NCI-H510A (cell line): ENCODE measurements around the gene NT5C3A.
"Not testable (repeated sequence)": the region's sequence is repeated elsewhere in the genome, so short reads cannot be mapped to it uniquely, and the experiment has no call there.

Experiments used
- DNase-seq: peaks from one replicate; lab custom pipeline; 2025; lab: John Stamatoyannopoulos, UW

The NT5C3A gene

DNA sequence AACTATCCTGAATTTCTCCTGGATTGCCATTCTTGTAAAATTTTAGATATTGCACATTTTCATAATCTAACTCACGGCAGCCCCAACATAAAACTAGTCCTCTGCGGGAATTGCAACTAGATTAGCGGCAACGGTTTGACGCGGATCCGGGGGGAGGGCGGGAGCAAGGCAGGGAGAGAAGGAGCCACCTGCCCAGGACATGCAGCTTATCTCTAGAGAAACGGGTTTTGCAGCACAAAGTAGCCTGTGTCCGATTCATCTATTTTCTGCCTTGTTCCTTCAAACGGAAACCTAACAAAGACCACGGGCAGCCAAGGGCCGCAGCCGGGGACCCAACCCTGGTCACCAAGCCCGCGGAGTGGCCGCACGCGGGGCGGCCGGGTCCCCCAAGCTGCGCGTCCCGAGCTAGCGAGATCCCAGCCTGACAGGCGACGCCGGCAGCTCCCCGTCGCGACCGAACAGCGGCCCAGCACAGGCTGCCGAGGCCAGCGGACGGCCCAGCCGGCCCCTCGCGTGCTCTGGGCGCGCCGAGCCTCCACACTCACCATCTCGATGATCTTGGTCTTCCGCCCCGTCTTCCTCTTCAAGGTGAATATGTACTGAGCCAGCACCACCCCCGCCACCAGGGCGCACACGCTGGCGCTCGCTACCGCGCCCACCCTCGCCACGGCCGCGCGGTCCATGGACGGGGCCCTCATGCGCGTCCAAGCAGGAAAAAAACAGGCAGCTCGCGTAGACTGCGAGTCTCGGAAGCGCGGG lies at the start of gene NT5C3A:
Gene NT5C3A (minus strand): TSS at position 754 of the 759 bp plus-strand sequence. CDS start 71 bp downstream, at position 683.
- DNase-seq, result no peak

DNA sequence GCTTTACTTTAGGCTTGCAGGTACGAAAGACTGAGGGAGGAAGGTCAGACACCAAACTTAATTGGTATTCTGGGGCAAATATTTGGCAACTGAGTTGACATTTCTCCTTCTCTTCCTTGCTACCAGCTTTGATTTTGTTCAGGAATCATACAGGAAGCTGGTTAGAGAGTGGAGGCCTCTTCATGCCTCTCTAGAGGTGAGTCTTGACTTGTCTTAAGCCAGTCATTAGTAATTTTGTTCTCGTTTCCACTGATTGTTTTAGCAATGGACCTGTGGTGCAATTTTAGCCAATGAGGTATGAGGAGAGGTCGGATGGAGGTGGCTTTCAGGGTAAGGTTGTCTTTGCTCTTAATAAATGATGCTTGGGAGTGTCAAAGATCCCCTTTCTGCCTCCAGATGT lies 49.0 kb upstream of the NT5C3A start:
- no peak for DNase-seq

DNA sequence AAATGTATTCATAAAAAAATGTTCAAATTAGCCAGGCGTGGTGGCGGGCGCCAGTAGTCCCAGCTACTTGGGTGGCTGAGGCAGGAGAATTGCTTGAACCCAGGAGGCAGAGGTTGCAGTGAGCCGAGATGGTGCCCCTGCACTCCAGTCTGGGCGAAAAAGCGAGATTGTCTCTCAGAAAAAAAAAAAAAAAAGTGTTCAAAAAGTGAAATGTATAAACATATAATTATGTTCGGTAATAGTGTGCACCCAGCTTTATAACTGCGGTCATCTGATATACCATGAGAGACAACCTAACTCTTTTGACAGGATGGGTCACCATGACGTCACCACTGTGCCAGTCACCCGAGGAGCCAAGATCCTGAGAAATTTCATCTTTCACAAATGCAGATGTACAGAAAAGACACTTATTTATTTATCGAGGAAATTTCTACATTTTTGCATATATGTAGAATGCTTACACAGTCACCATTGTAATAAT lies 47.2 kb upstream of the NT5C3A start:
- no peak for DNase-seq

DNA sequence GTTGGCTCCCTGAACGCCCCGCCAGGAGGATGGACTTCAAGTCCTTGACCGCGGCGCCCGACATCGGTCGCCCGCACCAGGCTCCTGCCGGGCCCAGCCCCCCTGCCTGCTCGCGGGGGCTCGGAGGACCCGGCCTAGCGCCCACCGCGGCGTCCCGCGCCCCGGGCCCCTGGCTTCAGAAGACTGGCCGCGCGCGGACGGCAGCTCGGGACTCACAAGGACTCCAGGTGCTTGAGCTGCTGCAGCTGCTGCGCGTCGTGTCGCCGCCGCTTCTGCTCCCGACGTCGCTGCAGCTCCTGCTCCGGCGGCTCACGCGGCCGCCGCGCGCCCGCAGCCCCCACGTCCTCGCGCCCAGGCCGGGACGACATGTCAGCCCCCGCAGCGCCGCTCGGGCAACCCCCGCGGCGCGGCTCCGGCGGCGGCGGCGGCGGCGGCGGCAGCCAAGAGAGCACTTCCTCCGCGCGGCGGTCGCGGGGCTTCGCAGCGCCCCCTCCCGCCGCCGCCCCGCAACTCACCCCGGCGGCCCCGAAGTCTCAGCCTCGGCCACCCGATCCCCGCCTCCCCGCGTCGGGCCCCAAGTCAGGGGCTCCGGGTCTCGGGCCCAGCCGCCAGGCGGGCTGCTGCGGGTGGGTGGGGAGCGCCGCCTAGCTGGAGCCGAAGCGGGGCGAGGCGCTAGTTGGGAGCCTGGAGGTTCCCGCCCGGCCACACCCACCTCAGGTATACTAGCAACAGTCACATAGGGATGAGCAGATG lies 46.6 kb upstream of the NT5C3A start, which contains the start of gene RP9:
Gene RP9 (minus strand): TSS at position 400 of the 753 bp plus-strand sequence. CDS start 32 bp downstream, at position 368.
- peak; percentile 76 for DNase-seq

DNA sequence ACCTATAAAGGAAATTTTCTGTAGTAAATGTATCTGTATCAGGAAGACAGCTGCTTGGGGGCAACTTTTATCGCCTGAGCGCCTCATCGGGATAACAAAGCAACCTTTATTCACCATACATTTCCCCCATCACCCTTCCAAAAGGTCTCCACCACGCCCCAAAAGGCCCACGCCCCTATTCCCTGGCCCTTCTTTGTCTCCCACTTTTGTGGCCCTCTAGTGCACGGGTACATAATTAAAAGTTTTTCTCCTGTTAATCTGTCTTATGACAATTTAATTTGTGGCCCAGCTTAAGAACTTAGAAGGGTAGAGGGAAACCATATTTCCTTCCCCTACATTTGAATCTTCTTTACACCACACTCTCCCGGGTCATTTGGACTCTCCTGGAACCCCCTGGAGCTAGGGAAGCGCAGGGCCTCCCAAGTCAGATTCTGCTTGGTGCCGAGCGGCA lies 46.0 kb upstream of the NT5C3A start:
- no peak for DNase-seq

DNA sequence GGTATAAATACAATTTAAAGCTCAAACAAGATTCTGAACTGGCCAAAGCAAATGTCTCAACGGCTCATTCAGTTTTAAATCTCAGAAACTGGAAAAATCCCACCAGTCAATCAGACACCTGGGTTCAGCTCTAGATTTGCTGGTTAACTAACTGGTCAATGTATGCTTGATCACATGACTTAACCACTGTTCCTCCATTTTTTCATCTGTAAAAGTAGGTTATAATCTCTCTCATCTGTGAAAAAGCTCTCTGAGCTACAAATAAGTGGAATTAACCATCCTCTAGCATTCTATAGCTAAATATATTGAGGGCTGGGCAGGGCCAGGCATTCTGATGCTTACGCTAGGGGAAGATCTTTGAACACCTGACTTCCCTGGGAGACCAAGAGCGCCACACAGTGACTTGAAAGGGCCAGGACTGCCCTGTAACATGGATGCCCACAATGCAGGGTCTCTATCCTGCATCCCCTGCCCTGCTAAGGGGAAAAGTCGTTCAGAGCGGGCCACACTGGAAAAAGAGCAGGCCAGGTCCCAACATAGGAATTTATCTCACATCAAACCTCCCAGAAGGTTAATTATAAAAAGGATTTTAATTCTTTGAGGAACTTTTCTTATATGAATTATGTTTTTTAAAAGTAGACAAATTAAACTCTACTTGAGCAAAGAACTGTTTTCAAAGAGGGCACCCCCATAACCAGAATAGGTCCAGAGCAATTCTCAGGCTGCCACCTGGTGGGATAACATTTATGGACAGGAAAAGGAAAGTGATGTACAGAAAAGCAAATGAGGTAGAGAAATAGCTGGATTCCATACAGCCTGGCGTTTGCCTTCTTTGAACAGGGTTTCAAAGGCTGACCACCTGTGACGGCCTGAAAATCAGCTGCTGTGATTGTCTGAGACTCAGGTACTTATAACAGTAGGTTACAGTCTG lies 44.8 kb upstream of the NT5C3A start:
- DNase-seq, result no peak

DNA sequence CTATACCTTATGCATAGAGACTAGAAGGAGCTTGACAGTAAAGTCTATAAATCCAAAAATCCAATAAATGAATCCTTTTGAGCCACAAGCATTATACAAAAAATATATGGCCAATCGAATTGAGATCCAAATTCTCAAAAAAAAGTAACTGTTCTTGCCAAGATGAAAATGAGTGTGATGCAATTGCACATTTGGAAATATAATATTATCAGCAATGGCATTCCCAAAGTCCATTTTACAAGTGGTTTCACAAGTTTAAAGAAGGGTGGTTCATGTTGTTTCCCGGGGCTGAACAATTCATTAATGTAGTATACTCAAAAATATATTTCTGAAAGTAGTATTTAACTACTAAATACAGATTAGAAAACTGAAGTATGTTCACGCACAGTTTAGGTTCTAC lies 39.3 kb upstream of the NT5C3A start:
- no peak for DNase-seq

DNA sequence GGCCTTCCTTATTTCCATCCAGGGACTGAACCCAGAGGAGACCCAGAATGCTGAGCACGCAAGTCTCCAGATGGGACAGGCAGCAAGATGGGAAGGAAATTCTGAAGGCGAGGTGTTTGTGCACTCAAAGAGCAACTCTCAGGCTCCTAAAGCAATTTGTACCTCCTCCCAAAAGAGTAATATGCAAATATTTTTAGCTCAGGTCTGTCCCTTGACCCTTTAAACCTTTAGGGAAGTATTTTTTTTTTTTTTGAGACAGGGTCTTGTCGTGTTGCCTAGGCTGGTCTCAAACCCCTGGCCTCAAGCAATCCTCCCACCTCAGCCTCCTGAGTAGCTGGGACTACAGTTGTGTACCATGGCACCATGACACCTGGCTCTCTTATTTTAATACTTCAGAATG lies 38.2 kb upstream of the NT5C3A start:
- no peak for DNase-seq

DNA sequence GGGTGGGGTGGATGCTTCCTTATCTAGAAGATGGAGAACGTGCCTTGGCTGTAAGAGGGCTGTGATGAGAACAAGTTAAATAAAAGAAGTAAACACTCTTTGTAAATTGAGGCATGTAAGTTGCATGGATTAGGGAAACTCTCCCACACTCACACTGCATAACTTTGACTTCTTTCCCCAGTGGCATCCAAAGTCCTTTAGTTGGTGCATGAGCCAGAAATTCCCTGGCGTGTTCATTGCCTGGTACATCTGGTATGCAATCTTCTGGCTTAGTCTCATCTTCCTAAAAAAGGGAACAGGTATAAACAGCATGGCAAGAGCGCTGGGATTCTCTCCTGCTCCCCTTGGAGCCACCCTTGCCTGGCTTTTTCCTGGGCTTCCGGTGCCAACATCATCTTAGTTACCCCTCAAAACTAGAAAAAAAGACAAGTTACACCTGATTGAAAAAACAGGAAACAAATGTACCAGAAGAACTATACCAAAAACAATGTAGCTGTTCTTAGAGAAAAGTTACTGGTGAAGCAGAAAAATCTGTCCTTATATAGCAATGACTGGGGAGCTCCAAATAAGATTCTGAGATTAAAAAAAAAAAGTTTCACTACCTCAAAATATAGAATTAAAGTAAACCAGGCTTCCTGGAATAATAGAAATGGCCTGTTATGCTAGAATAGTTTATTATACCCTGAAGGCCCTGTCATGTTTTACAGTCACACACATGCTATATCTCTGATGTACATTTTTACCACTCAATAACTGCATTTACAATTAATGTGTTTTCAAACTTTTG lies 36.8 kb upstream of the NT5C3A start:
- no peak for DNase-seq

DNA sequence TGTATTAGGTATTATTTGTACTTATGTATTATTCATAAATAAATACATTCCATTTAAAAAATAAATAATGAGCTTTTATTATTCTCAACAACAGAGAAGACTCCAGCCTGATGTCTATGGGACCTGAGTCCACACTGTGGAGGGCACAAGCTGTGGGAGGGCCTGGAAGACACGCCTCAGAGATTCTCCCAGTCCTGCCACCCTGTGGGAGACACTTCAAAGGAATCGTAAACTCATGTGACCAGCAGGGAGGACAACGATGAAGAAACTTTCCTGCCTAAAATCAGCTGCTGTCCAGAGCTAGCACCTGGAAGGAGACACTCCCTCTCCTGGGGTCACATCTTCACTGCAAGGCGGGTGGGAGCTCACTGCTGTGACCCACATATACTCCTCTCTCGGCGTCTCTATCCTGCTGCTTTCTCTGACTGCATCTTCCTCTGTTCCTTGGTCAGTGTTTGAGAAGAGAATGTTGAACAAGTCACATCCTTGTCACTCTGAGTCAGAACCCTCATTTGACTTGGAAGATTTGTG lies 32.2 kb upstream of the NT5C3A start:
- not testable (repeated sequence) for DNase-seq

DNA sequence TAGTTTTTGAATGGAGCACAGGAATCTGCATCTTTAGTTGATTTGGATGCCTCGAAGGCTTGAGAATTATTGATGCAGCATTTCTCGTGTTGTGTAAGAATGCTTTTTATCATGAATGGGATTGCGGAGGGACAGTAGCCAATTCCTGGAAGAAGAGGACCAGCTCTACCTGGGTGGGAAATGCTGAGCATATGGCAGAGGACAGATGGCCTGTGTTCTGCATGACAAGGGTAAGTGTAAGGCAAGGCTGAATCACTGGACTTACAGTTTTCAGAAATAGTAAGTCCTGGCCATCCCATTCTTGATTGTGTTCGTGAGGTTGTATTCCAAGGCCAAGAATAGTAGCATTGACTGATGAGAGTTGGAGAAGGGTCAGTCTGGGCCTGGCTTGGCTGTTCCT lies 30.7 kb upstream of the NT5C3A start:
- no peak for DNase-seq

DNA sequence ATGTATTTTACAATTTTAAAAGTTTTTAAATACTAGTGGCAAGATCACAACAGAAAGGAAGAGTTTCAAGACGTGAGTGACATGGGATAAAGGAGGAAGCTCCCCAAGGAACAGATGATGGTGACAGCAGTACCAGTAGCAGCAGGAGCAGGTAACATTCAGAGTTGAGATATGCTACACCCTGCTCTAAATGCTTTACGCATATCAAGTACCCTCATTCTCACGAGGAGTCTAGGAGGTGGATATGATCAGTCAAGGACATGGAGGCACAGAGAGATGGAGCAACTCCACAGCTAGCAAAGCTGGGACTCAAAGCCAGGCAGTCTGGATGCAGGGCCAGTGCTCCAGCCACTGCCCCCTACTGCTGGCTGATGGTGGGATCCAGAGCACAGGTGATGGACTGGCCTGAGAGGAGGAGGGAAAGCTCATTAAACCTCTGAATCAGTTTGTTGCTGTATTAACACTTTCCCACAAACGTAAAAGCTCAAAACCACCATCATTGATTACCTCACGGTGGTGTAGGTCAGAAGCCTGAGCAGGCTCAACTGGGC lies 29.1 kb upstream of the NT5C3A start:
- DNase-seq, result no peak

DNA sequence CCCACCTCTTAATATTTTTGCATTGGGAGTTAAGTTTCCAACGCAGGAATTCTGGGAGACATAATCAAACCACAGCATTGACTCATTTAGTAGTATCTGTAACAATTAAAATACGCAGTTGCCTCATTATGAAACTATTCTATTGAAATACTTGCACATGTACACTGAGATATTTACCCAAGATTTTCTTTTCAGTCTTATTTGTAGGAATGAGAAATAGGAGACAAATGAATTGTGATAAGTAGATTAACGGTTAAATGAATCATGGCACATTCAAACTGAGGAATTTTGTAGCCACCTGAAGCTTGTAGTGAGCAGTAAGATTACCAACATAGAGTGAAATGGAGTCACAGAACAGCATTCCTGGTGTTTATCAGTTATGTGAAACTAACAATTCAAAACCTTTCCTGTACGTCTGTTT lies 28.5 kb upstream of the NT5C3A start:
- no peak for DNase-seq

DNA sequence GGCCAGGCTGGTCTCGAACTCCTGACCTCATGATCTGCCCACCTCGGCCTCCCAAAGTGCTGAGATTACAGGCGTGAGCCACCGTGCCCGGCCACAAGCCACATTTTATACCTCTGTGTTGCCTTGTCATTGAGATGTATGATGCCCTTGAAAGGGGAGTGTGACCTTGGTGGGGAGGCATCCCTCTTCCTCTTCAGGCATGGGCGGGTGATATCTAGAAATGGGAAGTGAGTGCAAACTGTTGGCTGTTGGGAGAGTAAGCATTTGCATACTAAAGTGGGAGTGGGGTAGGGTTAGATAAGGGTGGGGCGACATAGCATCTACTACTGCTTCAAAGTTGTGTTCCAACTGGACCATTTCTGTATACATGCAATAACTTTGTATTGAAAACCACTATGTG lies 26.6 kb upstream of the NT5C3A start:
- DNase-seq, result no peak

DNA sequence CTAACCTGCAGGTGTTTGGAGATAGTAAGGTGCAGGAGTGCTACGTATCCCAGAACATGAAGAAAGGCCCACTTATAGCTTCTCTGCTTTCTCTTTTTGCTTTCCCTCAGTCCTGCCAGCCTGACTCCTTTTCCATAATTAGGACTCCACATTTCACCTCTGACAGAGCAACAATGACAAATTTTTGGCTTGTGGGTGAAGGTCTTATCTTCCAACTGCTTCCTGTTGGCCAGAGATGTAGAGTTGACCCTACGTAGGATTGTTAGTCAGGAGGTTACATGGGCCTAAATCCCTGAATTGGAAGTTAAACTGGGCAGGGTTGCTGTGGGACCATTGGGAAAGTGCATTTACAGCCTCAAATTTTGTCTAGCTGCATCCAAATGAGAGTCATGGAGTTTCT lies 25.3 kb upstream of the NT5C3A start:
- DNase-seq, result no peak

DNA sequence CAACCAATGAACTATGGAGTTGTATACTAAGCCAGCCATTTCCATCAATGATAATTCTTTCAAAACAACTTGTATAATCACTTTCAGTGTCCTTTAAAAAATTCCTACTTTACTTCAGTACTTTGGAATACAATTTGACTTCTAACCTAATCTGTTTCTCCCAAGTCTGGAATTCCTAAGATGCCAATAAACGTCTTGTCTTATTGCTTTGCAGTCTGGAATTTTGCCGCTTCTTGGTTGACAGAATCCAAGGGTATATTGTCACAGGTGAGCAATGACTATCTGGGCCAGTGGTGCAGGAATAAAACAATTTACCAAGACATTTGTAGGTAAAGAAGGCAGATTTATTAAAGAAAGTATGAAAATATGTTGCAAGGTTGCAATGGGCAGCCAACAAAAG lies 24.8 kb upstream of the NT5C3A start:
- no peak for DNase-seq

DNA sequence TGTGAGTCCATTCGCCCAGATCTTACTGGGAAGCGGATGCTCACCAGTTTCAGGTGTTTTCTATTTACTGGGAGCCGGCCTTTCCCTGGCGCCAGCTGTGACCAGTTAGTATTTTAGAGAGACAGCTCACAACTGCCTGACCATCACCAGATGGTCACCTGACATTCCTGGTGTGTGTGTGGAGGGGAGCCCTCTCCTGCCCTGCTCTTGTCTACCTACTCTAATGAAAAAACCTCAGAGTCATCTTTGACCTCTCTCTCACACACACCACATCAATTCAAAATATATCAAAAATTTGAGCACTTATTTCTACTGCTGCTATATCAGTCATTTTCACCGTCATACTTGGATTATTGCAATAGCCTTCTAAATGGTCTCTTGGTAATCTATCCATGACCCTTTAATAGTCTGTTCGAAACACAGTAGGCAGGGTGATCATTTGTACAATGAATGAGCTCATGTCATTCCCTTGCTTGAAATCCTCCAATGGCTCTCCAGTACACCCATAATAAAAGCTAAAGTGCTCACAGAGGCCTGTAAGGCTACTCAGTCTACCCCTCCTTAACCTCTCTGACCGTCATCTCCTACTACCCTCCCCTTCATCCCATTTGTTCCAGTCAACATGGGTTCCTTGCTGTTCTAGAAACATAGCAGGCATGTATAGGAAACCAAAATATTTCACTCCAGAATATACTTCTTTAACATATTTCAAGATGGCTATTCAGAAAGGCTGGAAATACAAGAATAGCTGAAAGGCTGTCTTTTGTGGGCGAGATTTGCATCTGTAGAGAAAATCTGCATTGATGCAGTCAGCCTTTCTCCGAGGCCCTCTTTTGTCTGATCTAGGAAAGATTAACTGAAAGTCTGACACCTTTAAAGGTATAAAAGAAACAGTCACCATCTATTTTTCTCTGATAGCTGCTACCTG lies 17.5 kb upstream of the NT5C3A start:
- no peak for DNase-seq

DNA sequence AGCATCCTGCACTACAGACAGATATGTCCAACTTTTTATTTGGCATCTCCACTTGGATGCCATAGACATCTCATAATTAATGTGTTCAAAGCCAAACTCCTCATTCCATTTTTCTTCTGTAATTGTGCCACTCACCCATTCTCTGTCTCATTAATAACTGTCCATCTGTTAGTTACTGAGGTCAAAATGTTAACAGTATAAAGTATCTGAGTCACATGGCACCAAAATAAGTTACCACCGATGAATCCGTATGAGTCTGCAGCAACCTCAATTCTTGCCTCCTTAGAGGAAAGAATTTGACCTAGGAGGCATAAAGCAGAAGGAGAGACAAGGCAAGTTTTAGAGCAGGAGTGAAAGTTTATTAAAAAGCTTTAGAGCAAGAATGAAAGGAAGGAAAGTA lies 16.5 kb upstream of the NT5C3A start:
- DNase-seq, result no peak

DNA sequence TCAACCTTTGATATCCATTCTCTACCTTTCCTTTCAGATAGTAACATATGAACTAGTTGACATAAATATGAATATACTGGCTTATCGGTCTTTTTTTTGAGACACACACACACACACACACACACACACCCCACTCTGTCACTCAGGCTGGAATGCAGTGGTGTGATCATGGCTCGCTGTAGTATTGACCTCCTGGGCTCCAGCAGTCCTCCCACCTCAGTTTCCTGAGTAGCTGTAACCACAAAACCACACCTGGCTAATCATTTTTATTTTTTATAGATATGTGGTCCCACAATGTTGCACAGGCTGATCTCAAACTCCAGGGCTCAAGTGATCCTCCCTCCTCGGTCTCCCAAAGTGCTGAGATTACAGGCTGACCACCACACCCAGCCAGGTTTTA lies 14.2 kb upstream of the NT5C3A start:
- no peak for DNase-seq
